Uterus (tissue), 4 donors: Measurements from ENCODE around the gene ISOC2. TPM values are rescaled to one million over a fixed set of nuclear protein-coding genes. Genes with fewer than 3 reads are reported as not detected.

Experiments used
- DNase-seq, 2 donors: peaks; one replicate each; pipeline ENCODE4 v3.0.0-alpha.2; 2019 to 2020
- H3K27ac ChIP-seq, 2 donors: fragments of 200-600 bp; sonication (generic); 1 replicate in 1 of 2; 2 replicates in 1 of 2; pipeline ENCODE4 v1.5.1; 2016 to 2018
- H3K27me3 ChIP-seq, 2 donors: fragments of 200-600 bp; sonication (generic); one replicate each; pipeline ENCODE4 v1.5.1; 2018 to 2019; ENCODE audit warnings: control low read depth in 1 of 2
- H3K36me3 ChIP-seq, 2 donors: fragments of 200-600 bp; sonication (generic); one replicate each; pipeline ENCODE4 v1.5.1; 2019; ENCODE audit warnings: control low read depth in 1 of 2
- H3K4me1 ChIP-seq, 2 donors: fragments of 200-600 bp; sonication (generic); one replicate each; pipeline ENCODE4 v1.5.1; 2018 to 2019; ENCODE audit warnings: control low read depth in 1 of 2
- H3K4me3 ChIP-seq, 2 donors: fragments of 200-600 bp; sonication (generic); 1 replicate in 1 of 2; 2 replicates in 1 of 2; pipeline ENCODE4 v1.5.1; 2018 to 2019; ENCODE audit warnings: mild to moderate bottlenecking in 1 of 2
- H3K9me3 ChIP-seq, 2 donors: fragments of 200-600 bp; sonication (generic); one replicate each; pipeline ENCODE4 v1.5.1; 2019; ENCODE audit warnings: control low read depth in 1 of 2
- POLR2A ChIP-seq, 2 donors: fragments of 450-650 bp; IDR thresholded peaks; one replicate each; pipeline ENCODE4 v1.6.1; 2016; ENCODE audit warnings: antibody characterized with exemption in 2 of 2, mild to moderate bottlenecking in 1 of 2, moderate library complexity in 1 of 2
- intact Hi-C: fragments of 100-400 bp; cut with DNase I; formaldehyde crosslinking; loops from one replicate; pipeline ENCODE4 v1.15.1; 2023; ENCODE audit warnings: low total_unique reads
- total RNA-seq, 4 donors: library from RNA; depleted of rRNA in 3 of 4; stranded (reverse); fragments of >200 nt in 3 of 4; gene quantifications; one replicate each; pipeline versions ENCODE4 v1.1.0 to v1.2.4, GENCODE V29; 2014 to 2023
- TF ChIP-seq, protein P1 (sequence below), 4 experiments: fragments of 200-600 bp in 2 of 4; fragments of 450-650 bp in 2 of 4; sonication (generic) in 2 of 4; IDR thresholded peaks; one replicate each; pipeline ENCODE4 v1.5.1; 2016 to 2019; ENCODE audit warnings: antibody characterized with exemption in 4 of 4, mild to moderate bottlenecking in 2 of 4, moderate library complexity in 1 of 4
- donor health status: DM: yes; HTN: yes; CAD: no.

ISOC2 gene
- total RNA-seq, 4 donors from 2014 or later = 1.2 to 78.6 (median 23.8) TPM

DNA sequence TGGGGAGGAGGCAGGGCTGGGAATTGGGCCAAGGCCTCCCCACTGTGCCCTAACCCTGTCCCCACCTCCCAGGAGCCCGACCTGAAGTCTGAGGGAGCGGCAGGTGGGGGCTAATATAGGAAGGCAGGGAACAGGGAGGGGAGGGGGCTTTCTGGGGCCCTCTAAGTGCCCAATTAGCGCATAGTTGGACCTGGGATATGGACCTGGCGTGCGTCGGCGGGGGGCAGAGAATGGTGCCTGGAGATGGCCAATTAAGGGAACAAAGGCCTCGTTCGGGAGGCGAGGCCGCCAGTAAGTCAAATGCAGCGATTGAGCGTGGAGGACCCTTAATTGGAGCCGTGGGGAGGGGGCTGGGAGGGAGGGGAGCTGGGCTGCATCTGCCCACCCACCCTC, 3.2 kb upstream of the ISOC2 start, which contains the start of gene C19orf85:
Gene C19orf85 (minus strand): TSS at position 90 of the 393 bp plus-strand sequence. CDS start 197 bp downstream, outside the sequence.
- Histone ChIP-seq H3K9me3 (no peaks in the 10 kb centered on the region), H3K4me1 (peaks cover 0 to 5% of the 10 kb centered on the region in 2 donors), H3K27me3 (no peaks in the 10 kb centered on the region), H3K4me3 (no peak within 1 kb of the TSS), H3K27ac (no peak within 1 kb of the TSS), H3K36me3 (no peaks in the 10 kb centered on the region)
- DNase-seq = no peak
- TF ChIP-seq, protein P1, sequence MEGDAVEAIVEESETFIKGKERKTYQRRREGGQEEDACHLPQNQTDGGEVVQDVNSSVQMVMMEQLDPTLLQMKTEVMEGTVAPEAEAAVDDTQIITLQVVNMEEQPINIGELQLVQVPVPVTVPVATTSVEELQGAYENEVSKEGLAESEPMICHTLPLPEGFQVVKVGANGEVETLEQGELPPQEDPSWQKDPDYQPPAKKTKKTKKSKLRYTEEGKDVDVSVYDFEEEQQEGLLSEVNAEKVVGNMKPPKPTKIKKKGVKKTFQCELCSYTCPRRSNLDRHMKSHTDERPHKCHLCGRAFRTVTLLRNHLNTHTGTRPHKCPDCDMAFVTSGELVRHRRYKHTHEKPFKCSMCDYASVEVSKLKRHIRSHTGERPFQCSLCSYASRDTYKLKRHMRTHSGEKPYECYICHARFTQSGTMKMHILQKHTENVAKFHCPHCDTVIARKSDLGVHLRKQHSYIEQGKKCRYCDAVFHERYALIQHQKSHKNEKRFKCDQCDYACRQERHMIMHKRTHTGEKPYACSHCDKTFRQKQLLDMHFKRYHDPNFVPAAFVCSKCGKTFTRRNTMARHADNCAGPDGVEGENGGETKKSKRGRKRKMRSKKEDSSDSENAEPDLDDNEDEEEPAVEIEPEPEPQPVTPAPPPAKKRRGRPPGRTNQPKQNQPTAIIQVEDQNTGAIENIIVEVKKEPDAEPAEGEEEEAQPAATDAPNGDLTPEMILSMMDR (IDR thresholded peaks at IDR 0.05) = no peak
- TF ChIP-seq POLR2A (IDR thresholded peaks at IDR 0.05) = no peak
- intact Hi-C loops = loop anchor here (5.0 kb wide), 1 partner anchor 38 kb away; no protein-coding TSS in a partner anchor

DNA sequence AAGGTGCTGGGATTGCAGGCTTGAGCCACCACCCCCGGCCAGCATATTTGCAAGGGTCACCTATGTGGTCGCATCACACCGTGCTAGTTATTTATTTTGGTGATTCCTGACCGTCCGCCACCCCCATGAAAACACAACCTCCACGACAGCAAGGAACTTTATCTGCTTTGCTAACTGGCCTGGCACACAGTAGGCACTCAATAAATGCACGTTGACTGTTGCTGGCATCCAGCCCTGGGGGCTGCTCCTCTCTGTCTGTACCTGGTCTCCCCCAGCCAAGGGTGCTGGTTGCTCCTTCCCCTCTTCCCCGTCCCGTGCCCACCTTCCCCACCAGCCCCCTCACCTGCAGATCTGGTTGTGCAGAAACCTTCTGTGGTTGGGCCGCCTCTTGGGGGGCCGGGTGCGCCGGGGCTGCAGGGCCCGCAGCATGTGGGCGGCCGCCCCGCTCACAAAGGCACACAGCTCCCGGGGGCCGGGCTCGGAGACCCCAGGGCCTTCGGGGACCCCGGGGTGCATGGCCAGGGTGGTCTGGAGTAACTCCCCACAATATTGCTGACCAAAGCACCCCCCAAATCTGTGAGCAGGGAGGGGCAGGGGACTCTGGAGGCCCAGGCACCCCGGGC, 2.7 kb upstream of the ISOC2 start:
- intact Hi-C loops = no loop called here
- peaks cover 0 to 5% of the 10 kb centered on the region in 2 donors for H3K4me1 ChIP-seq
- H3K36me3 ChIP-seq = no peaks in the 10 kb centered on the region
- DNase-seq = no peak
- H3K4me3 ChIP-seq = no peak overlapping the region
- no peaks in the 10 kb centered on the region for H3K27me3 ChIP-seq
- H3K9me3 ChIP-seq = no peaks in the 10 kb centered on the region
- TF ChIP-seq POLR2A (IDR thresholded peaks at IDR 0.05) = no peak
- TF ChIP-seq, protein P1 (IDR thresholded peaks at IDR 0.05) = no peak
- no peak overlapping the region for H3K27ac ChIP-seq

DNA sequence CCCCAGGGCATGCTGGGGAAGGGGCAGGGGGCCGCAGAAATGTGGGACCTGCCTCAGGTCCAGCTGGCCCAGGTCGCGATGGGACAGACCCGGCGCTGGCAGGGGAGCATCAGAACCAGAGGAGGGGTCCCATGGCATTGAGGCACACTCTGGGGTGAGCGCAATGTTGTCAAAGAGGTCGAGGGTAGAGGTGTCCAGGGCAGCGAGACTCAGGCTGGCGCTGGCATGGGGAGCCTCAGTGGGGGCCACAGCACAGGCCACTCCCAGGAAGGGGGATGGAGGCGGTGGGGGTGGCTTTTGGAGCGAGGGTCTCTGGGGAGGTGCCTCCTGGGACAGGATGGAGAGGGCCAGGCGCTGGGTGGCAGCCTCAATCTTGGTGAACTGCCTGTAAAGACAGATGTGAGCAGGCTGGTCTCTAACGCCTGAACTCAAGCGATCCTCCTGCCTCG, 2.2 kb upstream of the ISOC2 start:
- intact Hi-C loops = no loop called here
- Histone ChIP-seq H3K27me3 (no peaks in the 10 kb centered on the region), H3K9me3 (no peaks in the 10 kb centered on the region), H3K27ac (no peak overlapping the region), H3K36me3 (no peaks in the 10 kb centered on the region), H3K4me3 (no peak overlapping the region), H3K4me1 (peaks cover 0 to 5% of the 10 kb centered on the region in 2 donors)
- DNase-seq = no peak
- TF ChIP-seq, protein P1 (IDR thresholded peaks at IDR 0.05) = no peak
- TF ChIP-seq POLR2A (IDR thresholded peaks at IDR 0.05) = no peak

DNA sequence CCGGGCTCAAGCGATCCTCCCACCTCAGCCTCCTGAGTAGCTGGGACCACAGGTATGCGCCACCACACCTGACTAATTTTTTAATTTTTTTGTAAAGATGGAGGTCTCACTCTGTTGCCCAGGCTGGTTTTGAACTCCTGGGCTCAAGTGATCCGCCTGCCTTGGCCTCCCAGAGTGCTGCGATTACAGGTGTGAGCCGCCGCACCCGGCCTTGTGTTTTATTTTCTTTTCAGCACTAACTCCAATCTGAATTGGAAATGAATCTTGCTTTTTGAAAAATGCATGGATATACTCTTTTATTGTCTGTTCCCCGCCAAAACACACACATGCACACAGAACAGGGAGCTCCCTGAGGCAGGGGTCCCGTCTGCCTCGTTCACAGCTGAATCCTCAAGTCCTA, 1.3 kb upstream of the ISOC2 start:
- Histone ChIP-seq H3K4me3 (no peak overlapping the region), H3K9me3 (no peaks in the 10 kb centered on the region), H3K27ac (no peak overlapping the region), H3K36me3 (no peaks in the 10 kb centered on the region), H3K4me1 (peaks cover 0 to 5% of the 10 kb centered on the region in 2 donors), H3K27me3 (no peaks in the 10 kb centered on the region)
- intact Hi-C loops = no loop called here
- DNase-seq = no peak
- TF ChIP-seq, protein P1 (IDR thresholded peaks at IDR 0.05) = no peak
- no peak for TF ChIP-seq POLR2A (IDR thresholded peaks at IDR 0.05)

DNA sequence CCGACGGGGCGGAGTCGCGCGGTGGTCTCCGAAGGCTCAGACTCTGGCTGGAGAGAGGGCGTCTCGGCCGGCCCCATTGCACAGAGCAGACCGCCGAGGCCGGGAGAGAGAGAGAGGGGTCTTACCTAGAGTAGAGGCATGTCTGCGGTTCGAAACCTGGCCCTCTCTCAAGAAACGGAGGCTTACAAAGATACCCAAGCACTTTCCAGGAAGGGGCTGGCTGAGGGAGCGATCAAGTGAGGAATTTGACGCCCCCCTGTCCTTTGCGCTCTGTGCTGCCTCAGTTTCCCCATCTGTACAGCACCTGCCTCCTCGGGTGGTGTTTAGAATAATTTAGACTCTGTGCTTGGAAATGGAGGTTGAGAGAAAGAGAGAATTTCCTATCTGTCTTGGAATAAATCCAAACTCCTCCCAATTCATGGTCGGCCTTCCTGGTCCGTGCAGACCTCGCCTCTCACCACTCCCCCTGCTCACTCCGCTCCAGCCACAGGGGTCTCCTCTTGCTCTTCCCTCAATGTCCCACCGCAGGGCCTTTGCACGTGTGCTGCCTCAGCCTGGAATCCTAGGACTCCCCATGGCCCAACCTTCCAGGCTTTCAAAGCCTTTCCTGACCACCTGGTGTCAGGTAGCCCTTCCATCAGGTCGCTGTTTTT, 658 bp upstream of the ISOC2 start:
- Histone ChIP-seq H3K27me3 (no peaks in the 10 kb centered on the region), H3K36me3 (no peaks in the 10 kb centered on the region), H3K4me3 (peak overlapping the region; percentile 44 to 58), H3K9me3 (no peaks in the 10 kb centered on the region), H3K4me1 (peaks cover 0 to 5% of the 10 kb centered on the region in 2 donors), H3K27ac (peak overlapping the region; percentile 75)
- intact Hi-C loops = no loop called here
- TF ChIP-seq, protein P1 (IDR thresholded peaks at IDR 0.05) = no peak
- TF ChIP-seq POLR2A (IDR thresholded peaks at IDR 0.05) = peak in 1 of 2 donors; percentile 19
- DNase-seq = no peak
